HG03196 (cell line): ENCODE data around the gene ZNF783.
"Not testable (repeated sequence)": the region's sequence is repeated elsewhere in the genome, so short reads cannot be mapped to it uniquely, and the experiment has no call there.

Experiments used
- ATAC-seq: cut with Tn5 transposase; IDR thresholded peaks from one replicate; pipeline ENCODE4 v1.9.1; 2021; ENCODE audit not compliant: unreplicated experiment

The ZNF783 gene

DNA sequence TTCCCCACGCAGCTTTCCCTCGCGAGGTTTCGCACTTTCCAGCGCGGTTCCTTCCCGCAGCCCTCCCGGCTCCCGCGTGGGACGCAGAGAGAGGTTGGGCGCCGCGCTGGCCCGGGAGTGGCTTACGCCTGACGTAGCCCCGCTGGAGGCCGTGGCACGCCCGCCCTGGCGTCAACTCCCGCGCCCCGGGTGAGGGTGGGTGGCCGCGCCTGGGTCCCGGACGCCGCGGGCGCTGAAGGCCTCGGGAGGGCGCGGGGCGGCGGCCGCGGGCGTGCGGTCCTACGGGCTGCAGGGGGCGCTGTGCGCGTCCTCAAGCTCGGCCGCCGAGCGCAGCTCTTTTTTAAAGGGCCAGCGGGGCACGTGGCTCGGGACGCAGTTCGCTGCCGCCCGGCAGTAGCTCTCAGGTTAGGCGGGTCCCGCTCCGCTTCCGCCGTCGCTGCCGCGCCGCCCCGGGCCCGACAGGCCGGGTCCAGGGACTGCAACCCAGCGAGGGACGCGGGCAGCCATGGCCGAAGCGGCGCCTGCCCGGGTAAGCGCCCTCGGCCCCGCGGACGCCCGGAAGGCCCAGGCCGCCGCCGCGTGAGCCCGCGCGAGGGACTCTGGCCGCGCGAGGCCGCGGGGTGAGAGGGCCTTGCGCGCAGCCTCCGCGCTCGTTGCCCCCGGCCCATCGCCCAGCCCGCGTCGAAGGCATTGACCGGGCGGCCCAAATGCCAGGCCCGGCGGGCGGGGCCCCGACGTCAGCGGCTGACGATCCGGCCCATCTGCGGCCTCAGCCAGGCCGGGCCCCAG, at the start of gene ZNF783:
ZNF783 (plus strand) TSS at position 368 of the 789 bp plus-strand sequence; CDS start at position 506, 138 bp downstream.
- ATAC-seq: peak; percentile 81

DNA sequence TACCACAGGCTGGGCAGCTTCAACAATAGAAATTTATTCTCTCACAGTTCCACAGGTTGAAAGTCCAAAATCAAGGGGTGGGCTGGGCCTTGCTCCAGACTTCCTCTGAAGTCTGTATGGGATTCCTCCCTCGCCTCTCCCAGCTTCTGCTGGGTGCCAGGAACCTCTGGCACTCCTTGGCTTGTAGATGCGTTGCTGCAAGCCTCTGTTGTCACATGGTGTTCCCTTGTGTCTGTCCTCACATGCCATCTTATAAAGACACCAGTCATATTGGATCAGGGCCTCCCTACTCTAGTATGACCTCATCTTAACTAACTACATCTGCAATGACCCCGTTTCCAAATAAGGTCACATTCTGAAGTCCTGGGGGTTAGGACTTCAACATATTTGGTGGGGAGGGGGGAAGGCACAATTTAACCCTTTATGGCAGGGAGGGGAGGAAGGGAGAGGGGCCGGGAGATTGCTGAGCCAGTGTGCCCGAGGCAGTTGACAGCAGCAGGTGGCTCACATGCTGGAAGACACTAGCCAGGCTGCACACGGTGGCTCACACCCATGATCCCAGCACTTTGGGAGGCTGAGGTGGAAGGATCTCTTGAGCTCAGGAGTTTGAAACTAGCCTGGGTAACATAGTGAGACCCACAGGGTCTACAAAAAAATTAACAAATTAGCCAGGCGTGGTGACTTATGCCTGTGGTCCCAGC, 47.8 kb upstream of the ZNF783 start:
- no peak for ATAC-seq

DNA sequence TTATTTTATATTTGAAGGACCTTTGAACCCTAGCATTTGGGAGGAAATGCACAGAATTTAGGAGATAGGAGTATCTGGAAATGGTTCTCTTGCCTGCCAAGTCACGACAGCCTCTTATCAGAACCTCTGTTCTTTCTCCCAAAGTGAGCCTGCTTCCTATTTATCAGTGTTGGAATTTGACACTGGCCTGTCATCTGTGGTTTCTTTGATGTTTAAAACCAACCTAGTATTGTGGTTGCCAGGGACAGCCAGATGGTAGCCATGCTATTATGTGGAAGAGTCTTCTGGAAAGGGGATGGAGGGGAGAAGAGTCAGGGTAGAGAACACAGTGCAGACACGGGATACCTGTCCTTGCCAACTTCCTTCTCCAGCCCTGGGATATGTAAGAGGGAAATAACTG, 45.6 kb upstream of the ZNF783 start:
- no peak for ATAC-seq

DNA sequence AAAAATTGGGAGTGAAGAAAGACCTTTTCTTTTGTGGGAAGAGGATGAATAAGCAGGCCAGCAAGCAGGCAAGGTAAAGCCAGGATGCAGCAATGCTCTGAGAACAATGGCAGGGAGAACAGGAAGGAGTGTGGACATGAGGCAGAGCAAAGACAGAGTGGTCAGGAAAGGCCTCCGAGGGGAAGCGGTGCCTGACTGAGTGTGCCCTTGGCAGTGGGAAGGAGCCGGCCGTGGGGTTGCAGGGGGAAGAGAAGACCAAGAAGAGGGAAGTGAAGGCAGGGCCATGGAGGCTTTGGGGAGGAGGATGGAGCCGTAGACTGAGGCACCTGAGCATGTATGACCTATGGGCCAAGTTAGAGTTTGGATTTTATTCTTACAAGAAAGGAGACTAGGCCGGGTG, 44.4 kb upstream of the ZNF783 start:
- ATAC-seq: no peak

DNA sequence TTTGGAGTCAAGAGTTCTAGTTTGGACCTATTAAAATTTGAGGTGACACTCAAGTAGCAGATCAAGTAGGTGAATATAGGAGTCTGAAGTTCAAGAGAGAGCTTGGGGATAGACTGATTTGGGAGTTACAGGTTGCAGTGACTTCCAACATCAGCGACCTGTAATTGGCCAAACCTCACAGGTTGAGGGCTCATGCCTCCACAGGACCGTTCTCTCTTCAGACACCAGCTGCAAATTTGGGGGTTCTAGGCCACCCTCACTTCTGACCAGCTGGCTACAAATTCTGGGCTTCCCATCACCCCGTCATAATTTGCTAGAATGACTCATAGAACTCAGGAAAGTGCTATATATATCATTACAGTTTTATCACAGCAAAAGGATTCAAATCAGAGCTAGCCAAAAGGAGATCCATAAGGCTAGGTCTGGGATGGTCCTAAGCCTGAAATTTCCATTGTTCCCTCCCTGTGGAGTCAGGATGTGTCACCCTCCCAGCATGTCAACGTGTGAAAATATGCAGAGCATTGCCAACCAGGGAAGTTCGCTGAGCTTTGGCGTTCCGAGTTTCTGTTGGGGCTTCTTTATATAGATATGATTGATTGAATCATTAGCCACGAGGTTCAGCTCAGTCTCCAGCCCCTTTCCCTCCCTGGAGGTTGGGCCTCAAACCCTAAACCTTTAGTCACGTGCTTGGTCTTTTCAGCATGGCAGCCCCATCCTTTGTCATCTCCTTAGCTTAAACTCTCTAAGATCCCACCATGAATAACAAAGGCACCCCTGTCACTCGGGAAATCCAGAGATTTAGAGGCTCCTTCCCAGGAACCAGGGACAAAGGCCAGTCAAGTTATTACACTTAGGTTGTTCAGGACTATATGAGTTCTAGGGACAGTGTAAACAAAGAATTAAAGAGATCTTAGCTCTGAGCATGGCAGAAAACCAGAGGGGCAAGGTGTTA, 43.3 kb upstream of the ZNF783 start:
- ATAC-seq: no peak

DNA sequence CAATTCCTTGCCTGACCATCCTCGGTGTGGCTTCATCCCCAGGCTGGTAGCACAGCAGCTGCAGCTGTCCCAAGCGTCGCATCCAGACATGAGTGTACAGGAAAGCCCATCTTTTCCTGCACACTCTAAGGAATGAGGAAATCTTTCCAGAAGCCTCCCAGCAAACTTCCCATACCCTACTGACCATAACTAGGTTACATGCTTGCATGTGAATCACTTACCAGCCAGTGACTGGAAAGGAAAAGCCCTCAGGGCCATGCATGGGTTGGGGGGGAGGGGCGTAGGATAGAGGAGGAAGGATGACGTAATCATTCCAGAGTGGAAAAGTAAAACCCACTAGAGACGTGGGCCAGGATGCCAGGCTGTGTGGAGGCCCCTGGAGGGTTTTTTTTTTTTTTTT, 41.5 kb upstream of the ZNF783 start:
- ATAC-seq: no peak

DNA sequence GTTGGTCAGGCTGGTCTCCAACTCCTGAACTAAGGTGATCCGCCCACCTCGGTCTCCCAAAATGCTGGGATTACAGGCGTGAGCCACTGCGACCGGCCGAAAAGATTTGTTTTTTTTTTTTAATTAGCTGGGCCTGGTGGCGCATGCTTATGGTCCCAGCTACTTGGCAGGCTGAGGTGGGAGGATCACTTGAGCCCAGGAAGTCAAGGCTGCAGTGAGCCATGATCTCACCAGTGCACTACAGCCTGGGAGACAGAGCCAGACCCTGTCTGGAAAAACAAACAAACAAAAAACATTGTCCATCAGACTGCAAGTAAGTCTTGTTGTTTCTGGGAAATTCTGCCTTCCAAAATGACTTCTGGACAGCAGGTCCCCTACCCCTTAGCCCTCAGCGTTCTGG, 38.8 kb upstream of the ZNF783 start:
- ATAC-seq: no peak

DNA sequence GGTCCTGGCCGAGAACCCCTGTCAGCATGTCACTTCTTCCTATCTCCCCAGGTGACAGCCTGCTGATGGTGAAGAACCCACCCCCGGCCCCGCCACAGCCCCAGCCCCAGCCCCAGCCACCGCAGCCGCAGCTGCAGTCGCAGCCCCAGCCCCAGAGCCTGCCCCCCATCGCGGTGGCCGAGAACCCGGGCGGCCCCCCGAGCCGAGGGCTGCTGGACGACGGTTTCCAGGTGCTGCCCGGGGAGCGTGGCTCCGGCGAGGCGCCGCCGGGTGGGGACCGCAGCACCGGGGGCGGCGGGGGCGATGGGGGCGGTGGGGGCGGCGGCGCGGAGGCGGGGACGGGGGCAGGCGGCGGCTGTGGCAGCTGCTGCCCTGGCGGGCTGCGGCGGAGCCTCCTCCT, 38.2 kb upstream of the ZNF783 start:
- ATAC-seq: no peak

DNA sequence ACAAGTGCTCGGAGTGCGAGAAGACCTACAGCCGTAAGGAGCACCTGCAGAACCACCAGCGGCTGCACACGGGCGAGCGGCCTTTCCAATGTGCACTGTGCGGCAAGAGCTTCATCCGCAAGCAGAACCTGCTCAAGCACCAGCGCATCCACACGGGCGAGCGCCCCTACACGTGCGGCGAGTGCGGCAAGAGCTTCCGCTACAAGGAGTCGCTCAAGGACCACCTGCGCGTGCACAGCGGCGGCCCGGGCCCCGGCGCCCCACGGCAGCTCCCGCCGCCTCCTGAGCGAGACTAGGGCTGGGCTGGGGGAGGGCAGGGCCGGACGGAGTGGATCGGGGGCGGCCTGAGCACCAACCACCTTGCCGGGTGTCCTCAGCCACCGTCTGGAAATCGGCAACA, 37.6 kb upstream of the ZNF783 start:
- no peak for ATAC-seq

DNA sequence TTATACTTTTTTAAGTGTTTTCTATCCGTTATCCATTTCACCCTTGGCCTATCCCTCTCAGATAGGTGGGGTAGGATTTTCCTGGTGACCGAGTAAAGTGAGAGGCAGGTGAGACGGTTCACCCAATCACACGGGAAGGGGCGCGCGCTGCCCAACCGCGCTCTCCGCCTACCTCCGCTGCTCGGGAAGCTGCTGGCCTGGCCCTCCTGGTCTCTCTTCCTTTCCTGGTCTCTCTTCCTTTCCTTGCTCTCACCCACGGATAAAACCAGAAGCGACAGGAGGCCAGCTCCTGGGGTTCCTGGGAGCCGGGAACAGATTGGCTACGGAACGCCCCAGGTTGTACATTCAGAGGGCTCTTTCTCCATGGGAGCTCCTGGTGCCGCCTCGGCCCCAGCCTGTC, 36.9 kb upstream of the ZNF783 start:
- ATAC-seq: no peak

DNA sequence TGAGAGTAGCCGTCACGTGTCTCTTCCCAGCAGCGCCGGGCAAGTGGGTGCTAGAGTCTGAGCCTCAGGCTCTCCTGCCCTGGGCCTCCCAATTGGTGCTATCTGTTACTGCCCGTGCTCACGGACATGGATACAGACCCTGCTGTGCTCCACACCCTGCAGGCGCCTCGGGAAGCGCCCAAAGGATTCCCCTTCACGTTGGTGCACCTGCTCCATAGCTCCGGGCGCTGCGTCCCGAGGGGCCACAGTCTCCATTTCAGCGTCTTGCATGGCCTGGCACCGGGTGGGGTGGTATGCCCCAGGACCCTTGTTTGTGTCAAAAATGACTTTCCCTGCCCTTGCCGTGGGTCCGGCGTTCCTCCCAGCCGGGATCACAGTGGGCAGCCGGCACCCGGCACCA, 36.3 kb upstream of the ZNF783 start:
- ATAC-seq: no peak

DNA sequence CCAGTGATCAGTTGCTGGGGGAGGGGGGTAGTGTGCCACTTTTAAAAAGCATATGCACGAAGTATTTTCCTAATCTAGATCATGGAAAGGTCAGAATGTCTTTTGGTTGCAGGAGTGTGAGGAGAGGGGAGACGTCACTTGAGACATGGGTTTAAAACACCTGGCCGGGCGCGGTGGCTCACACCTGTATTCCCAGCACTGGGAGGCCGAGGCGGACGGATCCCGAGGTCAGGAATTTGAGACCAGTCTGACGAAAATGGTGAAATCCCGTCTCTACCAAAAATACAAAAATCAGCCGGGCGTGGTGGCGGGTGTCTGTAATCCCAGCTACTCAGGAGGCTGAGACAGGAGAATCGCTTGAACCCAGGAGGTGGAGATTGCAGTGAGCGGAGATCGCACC, 35.6 kb upstream of the ZNF783 start:
- ATAC-seq: not testable (repeated sequence)

DNA sequence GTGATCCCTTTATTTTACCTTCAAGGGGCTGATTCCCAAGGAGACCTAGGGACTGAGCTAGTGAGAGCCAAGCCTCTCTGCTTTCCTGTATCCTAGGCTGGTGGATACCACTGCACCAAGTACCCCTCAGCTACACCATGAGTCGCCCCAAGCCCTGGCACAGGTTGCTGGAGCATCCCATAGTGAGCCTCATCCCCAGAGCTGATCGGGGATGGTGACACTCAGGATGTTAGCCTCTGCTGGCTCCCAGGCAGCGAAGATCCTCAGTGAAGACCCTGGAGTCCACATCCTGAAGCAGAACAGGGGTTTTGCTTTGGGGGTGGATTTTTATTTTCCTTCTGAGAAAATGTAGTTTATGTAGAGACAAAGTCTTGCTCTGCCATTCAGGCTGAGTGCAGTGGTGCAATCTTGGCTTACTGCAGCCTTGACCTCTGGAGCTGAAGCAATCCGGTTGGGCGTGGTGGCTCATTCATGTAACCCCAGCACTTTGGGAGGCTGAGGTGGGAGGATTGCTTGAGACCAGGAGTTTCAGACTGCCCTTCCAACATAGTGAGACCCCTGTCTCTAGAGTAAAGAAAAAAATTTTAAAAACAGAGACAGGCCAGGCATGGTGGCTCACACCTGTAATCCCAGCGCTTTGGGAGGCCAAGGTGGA, 35.0 kb upstream of the ZNF783 start:
- no peak for ATAC-seq

DNA sequence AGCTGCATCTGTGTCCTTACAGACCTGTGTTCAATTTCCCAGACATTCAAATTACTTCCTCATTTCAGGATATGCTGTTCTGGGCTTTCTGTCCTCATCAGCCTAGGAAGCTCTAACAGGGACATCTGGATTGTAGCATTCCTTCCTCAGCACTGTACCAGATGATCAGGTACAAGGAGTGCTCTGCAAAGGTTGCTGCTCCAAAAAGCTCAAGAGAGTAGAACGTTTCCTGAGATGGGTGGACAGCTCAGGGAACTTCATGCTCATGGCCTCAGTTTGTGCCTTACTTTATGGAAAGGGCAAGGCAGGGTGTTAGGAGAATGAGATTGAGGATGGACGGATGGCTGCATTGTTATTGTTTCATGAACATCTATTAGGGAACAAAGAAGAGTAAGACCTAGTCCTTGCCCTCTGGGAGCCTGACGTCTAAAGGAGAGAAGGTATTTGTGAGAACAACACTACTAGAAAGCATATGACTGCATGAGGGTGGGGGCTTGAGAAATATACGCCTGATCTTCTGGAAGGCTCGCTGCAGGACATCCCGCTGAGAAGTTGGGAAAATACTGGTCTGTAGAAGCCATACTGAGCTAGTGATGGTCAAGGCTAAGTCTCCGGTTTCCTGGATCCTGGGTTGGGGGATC, 33.0 kb upstream of the ZNF783 start:
- no peak for ATAC-seq

DNA sequence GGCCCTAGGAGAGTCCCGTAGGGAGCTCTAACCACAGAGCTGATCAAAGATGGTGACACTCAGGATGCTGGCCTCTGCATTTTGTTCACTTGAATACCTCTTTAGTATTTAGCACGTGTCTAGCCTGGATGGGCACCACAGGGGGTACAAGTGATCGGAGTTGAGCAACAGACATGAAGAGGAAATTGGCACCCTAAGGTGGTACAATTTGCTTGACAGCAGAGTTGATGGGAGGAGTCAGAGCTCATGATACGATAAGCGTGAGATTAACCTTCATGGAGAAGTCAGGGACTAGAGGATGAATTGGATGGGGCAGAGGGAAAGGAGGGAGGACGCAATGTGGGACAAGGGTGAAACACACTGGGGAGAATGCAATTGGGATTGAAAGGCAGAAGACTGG, 32.5 kb upstream of the ZNF783 start:
- no peak for ATAC-seq

DNA sequence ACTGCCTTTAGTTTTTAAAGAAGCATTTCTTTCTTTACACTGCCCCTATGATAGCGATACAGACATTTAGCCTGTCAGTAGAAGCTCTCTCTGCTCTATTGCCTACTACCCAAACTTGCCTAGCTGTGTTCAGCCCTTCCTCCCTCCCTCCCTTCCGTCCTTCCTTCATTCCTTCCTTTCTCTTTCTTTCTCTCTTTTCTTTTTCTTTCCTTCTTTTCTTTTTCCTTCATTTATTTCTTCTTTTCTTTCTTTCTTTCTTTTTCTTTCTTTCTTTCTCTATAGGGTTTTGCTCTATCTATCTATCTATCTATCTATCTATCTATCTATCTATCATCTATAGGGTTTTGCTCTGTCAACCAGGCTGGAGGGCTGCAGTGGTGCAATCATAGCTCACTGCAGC, 29.6 kb upstream of the ZNF783 start:
- ATAC-seq: no peak

DNA sequence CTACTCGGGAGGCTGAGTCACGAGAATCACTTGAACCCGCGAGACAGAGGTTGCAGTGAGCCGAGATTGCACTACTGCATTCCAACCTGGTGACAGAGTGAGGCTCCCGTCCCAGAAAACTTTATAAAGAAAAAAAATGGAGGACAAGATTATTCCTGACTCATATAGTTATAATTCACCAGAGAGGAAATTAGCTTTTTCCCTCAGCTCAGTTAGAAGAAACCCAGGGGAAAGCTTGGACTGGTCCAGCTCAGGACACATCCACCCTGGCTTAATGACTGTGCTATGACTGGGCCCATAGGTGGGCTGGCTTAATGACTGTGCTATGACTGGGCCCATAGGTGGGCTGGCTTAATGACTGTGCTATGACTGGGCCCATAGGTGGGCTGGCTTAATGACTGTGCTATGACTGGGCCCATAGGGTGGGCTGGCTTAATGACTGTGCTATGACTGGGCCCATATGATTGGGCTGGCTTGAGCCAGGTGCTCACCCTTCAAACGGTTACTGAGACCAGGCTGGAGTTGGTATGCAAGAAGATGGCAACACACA, 28.3 kb upstream of the ZNF783 start:
- not testable (repeated sequence) for ATAC-seq

DNA sequence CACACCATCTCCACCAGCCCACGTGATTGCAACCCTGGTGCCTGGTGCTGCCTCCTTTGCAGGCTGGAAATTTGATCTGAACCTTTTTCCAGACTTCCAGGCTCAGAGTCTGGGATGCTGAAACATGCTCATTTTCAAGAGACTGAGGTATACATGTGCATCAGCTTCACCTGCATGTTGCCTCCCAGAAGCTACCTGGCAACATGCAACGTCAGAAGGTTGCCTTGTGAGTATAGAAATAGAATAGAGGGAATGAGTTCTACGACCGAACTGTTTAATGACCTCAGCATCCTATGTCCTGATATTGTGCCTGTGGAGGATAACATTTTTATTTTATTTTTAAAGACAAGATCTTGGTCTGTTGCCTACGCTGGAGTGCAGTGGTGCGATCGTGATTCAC, 24.5 kb upstream of the ZNF783 start:
- no peak for ATAC-seq

DNA sequence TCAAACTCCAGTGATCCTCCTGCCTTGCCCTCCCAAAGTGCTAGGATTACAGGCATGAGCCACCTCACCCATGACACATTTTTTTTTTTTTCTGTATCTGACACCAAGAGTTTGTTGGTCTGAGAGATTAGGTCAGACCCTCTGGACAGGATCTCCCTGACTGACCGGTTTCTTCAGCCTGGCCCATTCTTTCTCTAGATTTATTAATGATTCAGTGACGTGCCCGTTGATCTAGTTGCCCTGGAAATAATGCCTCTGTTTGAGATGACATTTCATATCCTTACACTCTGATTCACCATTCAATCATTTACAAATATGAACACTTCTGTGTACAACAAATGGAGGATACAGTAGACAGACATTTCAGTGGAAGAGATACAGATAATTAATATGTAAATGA, 23.9 kb upstream of the ZNF783 start:
- no peak for ATAC-seq
